Fibroblast of lung (primary cell): ENCODE measurements around the gene TSSC4.

ENCODE experiments used
- EZH2 ChIP-seq: IDR thresholded peaks from 2 replicates; pipeline ENCODE4 v1.5.1; 2012; ENCODE audit warnings: low read length, control low read depth, mild to moderate bottlenecking; ENCODE audit errors: missing control alignments
- TF ChIP-seq, protein P1 (sequence below), 2 donors: IDR thresholded peaks in 1 of 2; conservative IDR thresholded peaks in 1 of 2; 1 replicate in 1 of 2; 2 replicates in 1 of 2; pipeline ENCODE4 v1.5.1; 2011 to 2012; ENCODE audit warnings: low read length in 2 of 2, control low read depth in 1 of 2, inconsistent platforms in 1 of 2, low read depth in 1 of 2, mild to moderate bottlenecking in 1 of 2

DNA sequence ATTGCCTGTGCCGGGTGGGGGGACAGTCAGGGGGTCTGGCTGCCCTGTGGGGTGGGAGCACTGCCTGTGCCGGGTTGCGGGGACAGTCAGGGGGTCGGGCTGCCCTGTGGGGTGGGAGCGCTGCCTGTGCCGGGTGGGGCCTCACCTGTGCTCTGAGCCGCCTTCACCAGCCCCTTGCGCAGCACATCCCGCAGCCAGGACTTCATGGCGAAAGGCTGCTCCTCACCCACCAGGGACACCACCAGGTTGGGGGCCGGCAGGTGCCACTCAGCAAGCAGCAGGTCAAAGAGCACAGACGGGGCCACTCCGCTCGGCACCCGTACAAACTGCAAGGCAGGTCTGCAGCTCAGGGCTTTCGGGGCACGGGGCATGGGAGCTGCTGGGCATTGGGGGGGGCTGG is 21.4 kb downstream of the TSSC4 start:
- TF ChIP-seq, protein P1, sequence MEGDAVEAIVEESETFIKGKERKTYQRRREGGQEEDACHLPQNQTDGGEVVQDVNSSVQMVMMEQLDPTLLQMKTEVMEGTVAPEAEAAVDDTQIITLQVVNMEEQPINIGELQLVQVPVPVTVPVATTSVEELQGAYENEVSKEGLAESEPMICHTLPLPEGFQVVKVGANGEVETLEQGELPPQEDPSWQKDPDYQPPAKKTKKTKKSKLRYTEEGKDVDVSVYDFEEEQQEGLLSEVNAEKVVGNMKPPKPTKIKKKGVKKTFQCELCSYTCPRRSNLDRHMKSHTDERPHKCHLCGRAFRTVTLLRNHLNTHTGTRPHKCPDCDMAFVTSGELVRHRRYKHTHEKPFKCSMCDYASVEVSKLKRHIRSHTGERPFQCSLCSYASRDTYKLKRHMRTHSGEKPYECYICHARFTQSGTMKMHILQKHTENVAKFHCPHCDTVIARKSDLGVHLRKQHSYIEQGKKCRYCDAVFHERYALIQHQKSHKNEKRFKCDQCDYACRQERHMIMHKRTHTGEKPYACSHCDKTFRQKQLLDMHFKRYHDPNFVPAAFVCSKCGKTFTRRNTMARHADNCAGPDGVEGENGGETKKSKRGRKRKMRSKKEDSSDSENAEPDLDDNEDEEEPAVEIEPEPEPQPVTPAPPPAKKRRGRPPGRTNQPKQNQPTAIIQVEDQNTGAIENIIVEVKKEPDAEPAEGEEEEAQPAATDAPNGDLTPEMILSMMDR (conservative IDR thresholded peaks at IDR 0.05 in 1 of 2, IDR thresholded peaks at IDR 0.05 in 1 of 2; ENCODE audit: low read depth in 1 of 2, low read length in 2 of 2), result no peak
- no peak for TF ChIP-seq EZH2
